Measurements from ENCODE around the gene PARD3. TPM values are rescaled to one million over a fixed set of nuclear protein-coding genes. Genes with fewer than 3 reads are reported as not detected.
"Not testable (repeated sequence)": the region's sequence is repeated elsewhere in the genome, so short reads cannot be mapped to it uniquely, and the experiment has no call there.

PARD3 gene
- total RNA-seq, 2 experiments from 2014 or later = 0.53 to 0.71 TPM

DNA sequence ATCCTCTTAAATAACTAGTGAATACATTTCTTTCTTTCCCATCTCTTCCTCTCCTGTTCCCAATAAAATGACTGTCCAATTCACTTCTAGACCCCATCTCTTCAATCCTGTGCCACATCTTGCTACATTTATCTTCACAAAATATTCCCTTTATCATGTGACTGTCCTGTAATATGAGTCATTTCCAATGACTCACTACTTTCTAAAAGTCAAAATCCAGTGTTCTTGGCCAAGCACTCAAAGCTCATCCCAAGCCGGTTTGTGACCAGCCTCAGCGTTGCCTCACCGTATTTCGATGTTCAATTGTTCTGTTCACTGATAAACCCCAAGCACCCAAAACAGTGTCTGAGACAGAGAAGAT is 104.7 kb downstream of the PARD3 start:
- no peak for TF ChIP-seq CTCF (IDR thresholded peaks at IDR 0.05)
- no peak overlapping the region for H3K4me3 ChIP-seq (ENCODE audit: low read length)
- H3K36me3 Mint-ChIP-seq (ENCODE audit: low read depth) = no peaks in the 10 kb centered on the region
- DNase-seq (no peak), ATAC-seq (ENCODE audit: poor library complexity) (no peak)
- H3K9me3 ChIP-seq (ENCODE audit: control insufficient read depth in 1 of 2, insufficient read depth in 1 of 2, low read length in 2 of 2) = no peaks in the 10 kb centered on the region
- peaks cover 6% of the 10 kb centered on the region for H3K4me1 Mint-ChIP-seq (ENCODE audit: low read depth)
- ChIA-PET CTCF (no interaction called here), POLR2A (no interaction called here)
- no peaks in the 10 kb centered on the region for H3K27me3 ChIP-seq (ENCODE audit: control insufficient read depth in 1 of 2, insufficient read depth in 2 of 2, low read length in 2 of 2)
- peaks cover 2% of the 10 kb centered on the region for H3K27me3 Mint-ChIP-seq
- no peaks in the 10 kb centered on the region for H3K36me3 ChIP-seq (ENCODE audit: insufficient read depth, low read length)
- H3K4me3 Mint-ChIP-seq = no peak overlapping the region
- H3K4me1 ChIP-seq (ENCODE audit: insufficient read depth, low read length) = no peaks in the 10 kb centered on the region
- intact Hi-C loops (cut with DNase I, micrococcal nuclease) = no loop called here
- no peak overlapping the region for H3K27ac Mint-ChIP-seq
- no peaks in the 10 kb centered on the region for H3K9me3 Mint-ChIP-seq
- H3K27ac ChIP-seq (ENCODE audit: low read depth in 1 of 2, low read length in 2 of 2) = no peak overlapping the region

DNA sequence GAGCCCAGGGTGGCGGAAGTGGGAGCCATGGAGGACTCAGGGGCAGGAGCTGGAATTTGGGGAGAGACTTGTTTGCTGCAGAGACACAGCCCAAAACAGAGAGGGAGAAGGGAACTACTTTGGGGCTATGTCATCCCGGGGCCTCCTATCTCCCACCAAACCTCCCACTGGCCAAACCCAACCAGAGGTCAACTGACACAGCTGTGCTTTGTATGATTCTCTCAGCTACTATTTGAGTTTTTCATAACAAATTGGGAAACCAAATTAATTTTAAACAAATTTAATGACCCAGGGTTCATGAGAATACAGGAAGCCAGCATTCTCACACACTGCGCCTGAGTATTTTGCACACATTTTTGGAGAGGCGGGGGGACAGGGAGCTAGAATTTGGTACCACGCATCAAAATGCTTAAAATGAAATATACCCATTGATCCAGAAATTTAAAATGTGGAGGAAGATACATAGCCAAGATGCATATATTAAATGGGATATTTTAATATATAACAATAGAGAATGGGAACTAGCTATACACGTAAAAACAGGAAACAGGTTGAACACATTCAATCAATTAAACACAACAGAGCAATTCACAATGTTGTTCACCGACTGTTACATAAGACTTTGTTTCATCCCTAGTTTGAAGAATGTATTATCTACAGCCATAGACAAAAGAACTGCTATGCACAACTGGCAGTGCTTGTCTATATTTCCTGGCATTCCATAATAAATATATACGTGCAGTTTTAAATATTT is 105.3 kb downstream of the PARD3 start:
- Histone ChIP-seq H3K9me3 (ENCODE audit: control insufficient read depth in 1 of 2, insufficient read depth in 1 of 2, low read length in 2 of 2) (no peaks in the 10 kb centered on the region), H3K4me3 (ENCODE audit: low read length) (no peak overlapping the region), H3K27me3 (ENCODE audit: control insufficient read depth in 1 of 2, insufficient read depth in 2 of 2, low read length in 2 of 2) (no peaks in the 10 kb centered on the region), H3K36me3 (ENCODE audit: insufficient read depth, low read length) (no peaks in the 10 kb centered on the region), H3K4me1 (ENCODE audit: insufficient read depth, low read length) (no peaks in the 10 kb centered on the region), H3K27ac (ENCODE audit: low read depth in 1 of 2, low read length in 2 of 2) (no peak overlapping the region)
- intact Hi-C loops (cut with DNase I, micrococcal nuclease) = no loop called here
- Mint-ChIP-seq H3K9me3 (no peaks in the 10 kb centered on the region), H3K4me3 (no peak overlapping the region), H3K36me3 (ENCODE audit: low read depth) (no peaks in the 10 kb centered on the region), H3K27me3 (no peaks in the 10 kb centered on the region), H3K4me1 (ENCODE audit: low read depth) (peaks cover 6% of the 10 kb centered on the region), H3K27ac (no peak overlapping the region)
- ATAC-seq (ENCODE audit: poor library complexity) = no peak
- no peak for DNase-seq
- POLR2A ChIA-PET = no interaction called here
- CTCF ChIA-PET = no interaction called here
- no peak for TF ChIP-seq CTCF (IDR thresholded peaks at IDR 0.05)

- DNase-seq = no peak
- Mint-ChIP-seq H3K4me3 (no peak overlapping the region), H3K9me3 (no peaks in the 10 kb centered on the region), H3K27ac (no peak overlapping the region), H3K27me3 (no peaks in the 10 kb centered on the region), H3K4me1 (ENCODE audit: low read depth) (peaks cover 6% of the 10 kb centered on the region), H3K36me3 (ENCODE audit: low read depth) (no peaks in the 10 kb centered on the region)
- ATAC-seq (ENCODE audit: poor library complexity) = no peak
- no peaks in the 10 kb centered on the region for H3K36me3 ChIP-seq (ENCODE audit: insufficient read depth, low read length)
- H3K4me3 ChIP-seq (ENCODE audit: low read length) = no peak overlapping the region
- no peak for TF ChIP-seq CTCF (IDR thresholded peaks at IDR 0.05)
- POLR2A ChIA-PET = no interaction called here
- CTCF ChIA-PET = interaction anchor here (0.7 kb wide), 1 partner anchor 33 kb away, joined by 3 read pairs; no protein-coding TSS in a partner anchor
- H3K27me3 ChIP-seq (ENCODE audit: control insufficient read depth in 1 of 2, insufficient read depth in 2 of 2, low read length in 2 of 2) = no peaks in the 10 kb centered on the region
- no peak overlapping the region for H3K27ac ChIP-seq (ENCODE audit: low read depth in 1 of 2, low read length in 2 of 2)
- no peaks in the 10 kb centered on the region for H3K9me3 ChIP-seq (ENCODE audit: control insufficient read depth in 1 of 2, insufficient read depth in 1 of 2, low read length in 2 of 2)
- no peaks in the 10 kb centered on the region for H3K4me1 ChIP-seq (ENCODE audit: insufficient read depth, low read length)
- intact Hi-C loops (cut with DNase I, micrococcal nuclease) = no loop called here
Observed at GRCh38 chr10:34707656-34708055, 107.4 kb downstream of the PARD3 start.

- intact Hi-C loops (cut with DNase I, micrococcal nuclease); H3K27ac ChIP-seq (ENCODE audit: low read depth in 1 of 2, low read length in 2 of 2); H3K4me3 Mint-ChIP-seq; H3K9me3 ChIP-seq (ENCODE audit: control insufficient read depth in 1 of 2, insufficient read depth in 1 of 2, low read length in 2 of 2); POLR2A ChIA-PET; DNase-seq; CTCF ChIA-PET; H3K27me3 ChIP-seq (ENCODE audit: control insufficient read depth in 1 of 2, insufficient read depth in 2 of 2, low read length in 2 of 2); H3K4me3 ChIP-seq (ENCODE audit: low read length); H3K36me3 ChIP-seq (ENCODE audit: insufficient read depth, low read length); H3K36me3 Mint-ChIP-seq (ENCODE audit: low read depth); H3K27me3 Mint-ChIP-seq; H3K4me1 Mint-ChIP-seq (ENCODE audit: low read depth); ATAC-seq (ENCODE audit: poor library complexity); H3K9me3 Mint-ChIP-seq; H3K4me1 ChIP-seq (ENCODE audit: insufficient read depth, low read length); H3K27ac Mint-ChIP-seq: not testable (repeated sequence)
Observed at GRCh38 chr10:34706992-34707391, 108.1 kb downstream of the PARD3 start.
